Measurements from ENCODE around the gene PIWIL4.

Gene PIWIL4
- total RNA-seq = 2.1 reads per million, percentile 4 among the genes with 10 or more reads in this experiment

- no peak for DNase-seq
Observed at GRCh38 chr11:94567181-94567670, at the start of gene PIWIL4. PIWIL4 (plus strand) TSS chr11:94567368; CDS start chr11:94567519, 151 bp downstream.

GRCh38 chr11:94518300-94518699, 48.9 kb upstream of the PIWIL4 start:
- DNase-seq = no peak

- no peak for DNase-seq
Observed at GRCh38 chr11:94519478-94520084, 47.6 kb upstream of the PIWIL4 start.

- no peak for DNase-seq
Observed at GRCh38 chr11:94521684-94522083, 45.5 kb upstream of the PIWIL4 start.

- DNase-seq = no peak
Observed at GRCh38 chr11:94524341-94524740, 42.8 kb upstream of the PIWIL4 start.

GRCh38 chr11:94525546-94526324, 41.4 kb upstream of the PIWIL4 start:
- no peak for DNase-seq

- DNase-seq = no peak
Observed at GRCh38 chr11:94526645-94527438, 40.3 kb upstream of the PIWIL4 start.

GRCh38 chr11:94528551-94528950, 38.6 kb upstream of the PIWIL4 start:
- no peak for DNase-seq

GRCh38 chr11:94532211-94532610, 35.0 kb upstream of the PIWIL4 start:
- DNase-seq = no peak

GRCh38 chr11:94533206-94533605, 34.0 kb upstream of the PIWIL4 start:
- DNase-seq = no peak

GRCh38 chr11:94533696-94534630, 33.2 kb upstream of the PIWIL4 start:
- DNase-seq = no peak

- DNase-seq = no peak
Observed at GRCh38 chr11:94536386-94536785, 30.8 kb upstream of the PIWIL4 start.

GRCh38 chr11:94537031-94537600, 30.1 kb upstream of the PIWIL4 start:
- DNase-seq = no peak

- DNase-seq = no peak
Observed at GRCh38 chr11:94539420-94539819, 27.7 kb upstream of the PIWIL4 start.

GRCh38 chr11:94543695-94544645, 23.2 kb upstream of the PIWIL4 start, which contains the start of gene FUT4:
FUT4 (plus strand) TSS chr11:94543921; CDS start chr11:94544134, 213 bp downstream.
- DNase-seq = peak; percentile 48

- no peak for DNase-seq
Observed at GRCh38 chr11:94544646-94545263, 22.4 kb upstream of the PIWIL4 start.

- DNase-seq = no peak
Observed at GRCh38 chr11:94545264-94546161, 21.7 kb upstream of the PIWIL4 start.

GRCh38 chr11:94546162-94546470, 21.1 kb upstream of the PIWIL4 start:
- DNase-seq = no peak

- DNase-seq = no peak
Observed at GRCh38 chr11:94546886-94547285, 20.3 kb upstream of the PIWIL4 start.
